Cardiac muscle cell (in vitro differentiated cells and primary cell): ENCODE measurements around the gene MYO5A. TPM values are rescaled to one million over a fixed set of nuclear protein-coding genes. Genes with fewer than 3 reads are reported as not detected.

ENCODE experiments used
- DNase-seq, 2 donors: peaks; one replicate each; pipeline versions ENCODE4 v3.0.0 to v3.0.0-alpha.2; 2010 to 2017; ENCODE audit warnings: low read depth in 1 of 2, low spot score in 1 of 2
- H3K27ac ChIP-seq: fragments of 200-600 bp; sonication (generic); 2 replicates; pipeline ENCODE4 v1.5.1; 2016
- H3K27me3 ChIP-seq: fragments of 200-600 bp; sonication (generic); 2 replicates; pipeline ENCODE4 v1.6.0; 2016; ENCODE audit warnings: control low read depth
- H3K36me3 ChIP-seq: fragments of 200-600 bp; sonication (generic); 2 replicates; pipeline ENCODE4 v1.5.1; 2016; ENCODE audit warnings: control low read depth
- H3K4me1 ChIP-seq: fragments of 200-600 bp; sonication (generic); 2 replicates; pipeline ENCODE4 v1.8.1; 2017; ENCODE audit warnings: low read depth, mild to moderate bottlenecking, mixed run types
- H3K4me3 ChIP-seq: fragments of 200-600 bp; sonication (generic); 2 replicates; pipeline ENCODE4 v1.5.1; 2016; ENCODE audit warnings: mild to moderate bottlenecking
- H3K9me3 ChIP-seq: fragments of 200-600 bp; sonication (generic); 2 replicates; pipeline ENCODE4 v1.5.1; 2017; ENCODE audit warnings: low read depth, mild to moderate bottlenecking, control low read depth
- polyA plus RNA-seq: library from polyadenylated mRNA; unstranded; fragments of >200 nt; fragmentation: Nextera tagmentation; extraction: Ambion mirVana; gene quantifications from 2 replicates; pipeline ENCODE4 v1.2.1, GENCODE V29; 2016
- total RNA-seq: library from RNA; depleted of rRNA; stranded (reverse); fragments of >200 nt; gene quantifications from 2 replicates; pipeline ENCODE4 v1.2.3, GENCODE V29; 2016
- TF ChIP-seq, protein P1 (sequence below): IDR thresholded peaks from 2 replicates; pipeline ENCODE4 v1.5.1; 2012; ENCODE audit warnings: low read depth, mild to moderate bottlenecking, low read length

MYO5A gene
- total and polyA plus RNA-seq, 2 experiments from 2014 or later = 5.1 to 27.7 TPM

DNA sequence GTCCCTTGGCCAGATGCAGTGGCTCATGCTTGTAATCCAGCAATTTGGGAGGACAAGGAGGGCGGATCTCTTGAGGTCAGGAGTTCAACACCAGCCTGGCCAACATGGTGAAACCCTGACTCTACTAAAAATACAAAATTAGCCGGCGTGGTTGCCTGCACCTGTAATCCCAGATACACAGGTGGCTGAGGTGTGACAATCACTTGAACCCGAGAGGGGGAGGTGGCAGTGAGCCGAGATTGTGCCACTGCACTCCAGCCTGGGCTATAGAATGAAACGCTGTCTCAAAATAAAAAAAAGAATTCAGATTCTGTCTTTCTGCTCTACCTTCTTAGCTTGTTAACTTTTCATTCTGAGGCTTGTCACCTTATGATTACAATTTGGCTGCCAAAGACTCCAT lies 22.1 kb downstream of the MYO5A start:
- no peak for DNase-seq
- H3K27me3 ChIP-seq = no peaks in the 10 kb centered on the region

DNA sequence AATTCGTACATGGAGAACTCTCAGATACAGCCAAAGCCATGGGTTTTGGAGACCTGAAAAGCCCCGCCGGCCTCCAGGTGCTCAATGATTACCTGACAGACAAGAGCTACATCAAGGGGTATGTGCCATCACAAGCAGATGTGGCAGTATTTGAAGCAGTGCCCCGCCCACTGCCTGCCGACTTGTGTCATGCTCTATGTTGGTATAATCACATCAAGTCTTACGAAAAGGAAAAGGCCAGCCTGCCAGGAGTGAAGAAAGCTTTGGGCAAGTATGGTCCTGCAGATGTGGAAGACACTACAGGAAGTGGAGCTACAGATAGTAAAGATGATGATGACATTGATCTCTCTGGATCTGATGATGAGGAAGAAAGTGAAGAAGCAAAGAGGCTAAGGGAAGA lies 23.5 kb downstream of the MYO5A start:
- H3K27ac ChIP-seq = no peak overlapping the region
- H3K27me3 ChIP-seq = no peaks in the 10 kb centered on the region

More for the DNA sequence above, 22.1 kb downstream of the MYO5A start:
- no peak overlapping the region for H3K4me3 ChIP-seq
- H3K9me3 ChIP-seq = no peaks in the 10 kb centered on the region
- TF ChIP-seq, protein P1, sequence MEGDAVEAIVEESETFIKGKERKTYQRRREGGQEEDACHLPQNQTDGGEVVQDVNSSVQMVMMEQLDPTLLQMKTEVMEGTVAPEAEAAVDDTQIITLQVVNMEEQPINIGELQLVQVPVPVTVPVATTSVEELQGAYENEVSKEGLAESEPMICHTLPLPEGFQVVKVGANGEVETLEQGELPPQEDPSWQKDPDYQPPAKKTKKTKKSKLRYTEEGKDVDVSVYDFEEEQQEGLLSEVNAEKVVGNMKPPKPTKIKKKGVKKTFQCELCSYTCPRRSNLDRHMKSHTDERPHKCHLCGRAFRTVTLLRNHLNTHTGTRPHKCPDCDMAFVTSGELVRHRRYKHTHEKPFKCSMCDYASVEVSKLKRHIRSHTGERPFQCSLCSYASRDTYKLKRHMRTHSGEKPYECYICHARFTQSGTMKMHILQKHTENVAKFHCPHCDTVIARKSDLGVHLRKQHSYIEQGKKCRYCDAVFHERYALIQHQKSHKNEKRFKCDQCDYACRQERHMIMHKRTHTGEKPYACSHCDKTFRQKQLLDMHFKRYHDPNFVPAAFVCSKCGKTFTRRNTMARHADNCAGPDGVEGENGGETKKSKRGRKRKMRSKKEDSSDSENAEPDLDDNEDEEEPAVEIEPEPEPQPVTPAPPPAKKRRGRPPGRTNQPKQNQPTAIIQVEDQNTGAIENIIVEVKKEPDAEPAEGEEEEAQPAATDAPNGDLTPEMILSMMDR = no peak
- no peaks in the 10 kb centered on the region for H3K36me3 ChIP-seq
- H3K4me1 ChIP-seq = no peaks in the 10 kb centered on the region
- no peak overlapping the region for H3K27ac ChIP-seq

DNA sequence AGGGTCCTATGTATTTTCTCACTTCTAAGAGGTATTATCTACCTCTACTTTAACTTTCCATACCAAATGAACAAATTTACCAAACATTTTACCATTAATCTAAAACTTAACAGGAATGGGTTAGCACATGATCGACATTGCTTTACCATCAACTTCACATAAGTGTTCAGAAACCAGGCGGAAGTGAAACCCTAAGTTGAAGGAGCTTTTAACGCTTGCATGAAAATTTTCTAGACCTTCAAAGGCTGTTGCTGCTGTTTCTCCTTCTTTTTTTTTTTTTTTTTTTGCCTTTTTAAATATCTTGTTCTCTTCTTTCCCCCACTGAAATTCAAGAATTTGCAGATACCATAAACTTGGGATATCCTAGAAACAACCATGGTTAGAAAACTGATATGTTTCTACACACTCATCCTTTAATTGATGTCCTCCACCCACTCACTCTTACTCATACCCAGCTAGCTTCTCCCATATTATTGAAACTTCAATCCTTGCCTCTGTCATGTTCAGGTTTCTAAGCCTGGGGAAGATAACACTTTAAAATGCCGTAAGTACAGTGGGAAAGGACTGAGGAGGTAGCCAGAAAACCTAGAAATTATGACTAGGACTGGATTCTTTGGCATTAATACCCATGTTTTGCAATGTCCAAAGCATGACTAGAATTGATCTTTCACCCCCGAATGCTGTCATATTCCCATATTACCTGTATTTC lies 24.7 kb downstream of the MYO5A start:
- Histone ChIP-seq H3K27ac (no peak overlapping the region), H3K4me1 (no peaks in the 10 kb centered on the region), H3K27me3 (no peaks in the 10 kb centered on the region), H3K9me3 (no peaks in the 10 kb centered on the region), H3K4me3 (no peak overlapping the region), H3K36me3 (no peaks in the 10 kb centered on the region)
- TF ChIP-seq, protein P1 = no peak
- DNase-seq = peak in 1 of 2 donors; percentile 14

More for the DNA sequence above, 23.5 kb downstream of the MYO5A start:
- TF ChIP-seq, protein P1 = no peak
- no peak for DNase-seq
- Histone ChIP-seq H3K4me1 (no peaks in the 10 kb centered on the region), H3K36me3 (no peaks in the 10 kb centered on the region), H3K9me3 (no peaks in the 10 kb centered on the region), H3K4me3 (no peak overlapping the region)

DNA sequence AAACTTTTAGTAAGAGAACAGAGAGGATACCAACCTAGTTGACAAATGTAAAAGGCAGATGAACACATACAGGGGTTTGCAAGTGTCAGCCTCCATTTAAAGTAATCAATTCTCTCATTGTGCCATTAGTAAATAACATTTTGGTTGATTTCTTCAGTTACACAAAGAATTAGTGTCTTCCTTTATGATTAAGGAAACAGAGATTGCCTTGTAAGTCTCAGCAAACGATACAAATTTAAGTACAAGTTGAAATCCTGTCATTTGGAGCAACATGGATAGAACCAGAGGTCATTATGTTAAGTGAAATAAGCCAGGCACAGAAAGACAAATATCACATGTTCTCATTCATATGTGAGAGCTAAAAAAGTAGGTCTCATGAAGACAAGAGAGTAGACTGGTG lies 26.1 kb downstream of the MYO5A start:
- Histone ChIP-seq H3K36me3 (no peaks in the 10 kb centered on the region), H3K27ac (no peak overlapping the region), H3K9me3 (no peaks in the 10 kb centered on the region), H3K4me1 (no peaks in the 10 kb centered on the region), H3K4me3 (no peak overlapping the region), H3K27me3 (no peaks in the 10 kb centered on the region)
- TF ChIP-seq, protein P1 = no peak
- no peak for DNase-seq

DNA sequence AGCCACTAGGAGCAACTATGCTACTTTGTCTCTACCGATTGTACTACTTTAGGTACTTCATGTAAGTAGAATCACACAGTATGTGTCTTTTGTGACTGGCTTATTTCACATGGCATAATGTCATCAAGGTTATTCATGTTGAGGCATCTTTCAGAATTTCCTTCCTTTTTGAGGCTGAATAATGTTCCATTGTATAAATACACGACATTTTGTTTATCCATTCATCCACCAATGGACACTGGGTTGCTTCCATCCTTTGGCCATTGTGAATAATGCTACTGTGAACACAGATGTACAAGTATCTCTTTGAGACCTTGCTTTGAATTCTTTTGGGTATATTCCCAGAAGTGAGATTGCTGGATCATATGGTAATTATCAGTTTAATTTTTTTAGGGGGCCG lies 29.2 kb downstream of the MYO5A start:
- Histone ChIP-seq H3K36me3 (no peaks in the 10 kb centered on the region), H3K27ac (no peak overlapping the region), H3K4me1 (no peaks in the 10 kb centered on the region), H3K9me3 (no peaks in the 10 kb centered on the region), H3K4me3 (no peak overlapping the region), H3K27me3 (no peaks in the 10 kb centered on the region)
- DNase-seq = no peak
- TF ChIP-seq, protein P1 = no peak
